Measurements from ENCODE around the gene SIAH1. TPM values are rescaled to one million over a fixed set of nuclear protein-coding genes. Genes with fewer than 3 reads are reported as not detected.

SIAH1 gene
- total and polyA plus RNA-seq, 2 experiments from 2014 or later: 26.9 to 46.4 TPM

GRCh38 chr16:48342591-48342990 is 42.6 kb downstream of the SIAH1 start:
- H3K36me3 ChIP-seq: peaks cover 1% of the 10 kb centered on the region
- no peaks in the 10 kb centered on the region for H3K27me3 ChIP-seq
- no peak for DNase-seq (ENCODE audit: low read depth in 1 of 2, low spot score in 1 of 2)
- no peaks in the 10 kb centered on the region for H3K9me3 ChIP-seq (ENCODE audit: low read depth)
- H3K4me3 ChIP-seq: no peak overlapping the region
- TF ChIP-seq CTCF (IDR thresholded peaks at IDR 0.05; ENCODE audit: low read depth, low read length): no peak
- H3K27ac ChIP-seq: no peak overlapping the region
- no peaks in the 10 kb centered on the region for H3K4me1 ChIP-seq (ENCODE audit: low read depth)

GRCh38 chr16:48340054-48340453 is 45.2 kb downstream of the SIAH1 start:
- no peak overlapping the region for H3K27ac ChIP-seq
- no peak overlapping the region for H3K4me3 ChIP-seq
- DNase-seq (ENCODE audit: low read depth in 1 of 2, low spot score in 1 of 2): no peak
- peaks cover 10% of the 10 kb centered on the region for H3K36me3 ChIP-seq
- TF ChIP-seq CTCF (IDR thresholded peaks at IDR 0.05; ENCODE audit: low read depth, low read length): no peak
- H3K27me3 ChIP-seq: no peaks in the 10 kb centered on the region
- H3K4me1 ChIP-seq (ENCODE audit: low read depth): no peaks in the 10 kb centered on the region
- H3K9me3 ChIP-seq (ENCODE audit: low read depth): no peaks in the 10 kb centered on the region

GRCh38 chr16:48335961-48336360 is 49.3 kb downstream of the SIAH1 start:
- H3K4me1 ChIP-seq (ENCODE audit: low read depth): no peaks in the 10 kb centered on the region
- H3K4me3 ChIP-seq: no peak overlapping the region
- no peaks in the 10 kb centered on the region for H3K9me3 ChIP-seq (ENCODE audit: low read depth)
- no peak overlapping the region for H3K27ac ChIP-seq
- H3K36me3 ChIP-seq: peaks cover 23% of the 10 kb centered on the region
- peak in 1 of 2 donors; percentile 45 for DNase-seq (ENCODE audit: low read depth in 1 of 2, low spot score in 1 of 2)
- no peaks in the 10 kb centered on the region for H3K27me3 ChIP-seq
- TF ChIP-seq CTCF (IDR thresholded peaks at IDR 0.05; ENCODE audit: low read depth, low read length): no peak

- Histone ChIP-seq H3K27me3 (no peaks in the 10 kb centered on the region), H3K27ac (no peak overlapping the region)
- DNase-seq (ENCODE audit: low read depth in 1 of 2, low spot score in 1 of 2): no peak
These were observed 50.9 kb downstream of the SIAH1 start for GRCh38 chr16:48334325-48334724.

GRCh38 chr16:48332978-48333377 is 52.2 kb downstream of the SIAH1 start:
- no peak for DNase-seq (ENCODE audit: low read depth in 1 of 2, low spot score in 1 of 2)
- no peak for TF ChIP-seq CTCF (IDR thresholded peaks at IDR 0.05; ENCODE audit: low read depth, low read length)
- no peaks in the 10 kb centered on the region for H3K4me1 ChIP-seq (ENCODE audit: low read depth)

More at GRCh38 chr16:48334325-48334724, 50.9 kb downstream of the SIAH1 start:
- Histone ChIP-seq H3K9me3 (ENCODE audit: low read depth) (no peaks in the 10 kb centered on the region), H3K4me1 (ENCODE audit: low read depth) (no peaks in the 10 kb centered on the region), H3K36me3 (peaks cover 23% of the 10 kb centered on the region), H3K4me3 (no peak overlapping the region)
- TF ChIP-seq CTCF (IDR thresholded peaks at IDR 0.05; ENCODE audit: low read depth, low read length): no peak

GRCh38 chr16:48330841-48331192 is 54.4 kb downstream of the SIAH1 start:
- Histone ChIP-seq H3K27ac (no peak overlapping the region), H3K27me3 (no peaks in the 10 kb centered on the region), H3K4me1 (ENCODE audit: low read depth) (no peaks in the 10 kb centered on the region), H3K4me3 (no peak overlapping the region), H3K36me3 (peaks cover 21% of the 10 kb centered on the region), H3K9me3 (ENCODE audit: low read depth) (no peaks in the 10 kb centered on the region)
- DNase-seq (ENCODE audit: low read depth in 1 of 2, low spot score in 1 of 2): no peak
- no peak for TF ChIP-seq CTCF (IDR thresholded peaks at IDR 0.05; ENCODE audit: low read depth, low read length)

More at GRCh38 chr16:48332978-48333377, 52.2 kb downstream of the SIAH1 start:
- Histone ChIP-seq H3K27me3 (no peaks in the 10 kb centered on the region), H3K27ac (no peak overlapping the region), H3K4me3 (no peak overlapping the region), H3K9me3 (ENCODE audit: low read depth) (no peaks in the 10 kb centered on the region), H3K36me3 (peaks cover 23% of the 10 kb centered on the region)

Measured in cardiac muscle cell (in vitro differentiated cells and primary cell).